Progenitor cell of endocrine pancreas (in vitro differentiated cells): Measurements from ENCODE around the gene POLN. TPM values are rescaled to one million over a fixed set of nuclear protein-coding genes. Genes with fewer than 3 reads are reported as not detected.

Source experiments
- DNase-seq: peaks from one replicate; pipeline ENCODE4 v3.0.0; 2021; ENCODE audit warnings: low spot score; ENCODE audit not compliant: unreplicated experiment
- H3K27ac Mint-ChIP-seq: 2 replicates; pipeline ENCODE4 v1.8.0; 2021; ENCODE audit warnings: mild to moderate bottlenecking, moderate library complexity, mixed read lengths
- H3K27me3 Mint-ChIP-seq: 2 replicates; pipeline ENCODE4 v1.8.0; 2021; ENCODE audit warnings: mixed read lengths
- H3K36me3 Mint-ChIP-seq: 2 replicates; pipeline ENCODE4 v1.8.0; 2022; ENCODE audit warnings: mixed read lengths; ENCODE audit not compliant: insufficient read depth
- H3K4me1 Mint-ChIP-seq: 2 replicates; pipeline ENCODE4 v1.8.0; 2021; ENCODE audit warnings: low read depth, mixed read lengths
- H3K4me3 Mint-ChIP-seq: 2 replicates; pipeline ENCODE4 v1.8.0; 2021; ENCODE audit warnings: low read depth, mild to moderate bottlenecking, moderate library complexity, mixed read lengths
- H3K9me3 Mint-ChIP-seq: 2 replicates; pipeline ENCODE4 v1.8.0; 2021; ENCODE audit warnings: low read depth, mixed read lengths
- total RNA-seq: library from RNA; stranded (reverse); gene quantifications from 2 replicates; pipeline ENCODE4 v1.2.1, GENCODE V29; 2021
- TF ChIP-seq, protein P1 (sequence below): fragments of 200-600 bp; sonication (generic); IDR thresholded peaks from one replicate; pipeline ENCODE4 v1.5.0; 2021; ENCODE audit warnings: antibody characterized with exemption, mild to moderate bottlenecking; ENCODE audit not compliant: unreplicated experiment

The POLN gene
- total RNA-seq, 1 donor from 2014 or later = 5.9 TPM

DNA sequence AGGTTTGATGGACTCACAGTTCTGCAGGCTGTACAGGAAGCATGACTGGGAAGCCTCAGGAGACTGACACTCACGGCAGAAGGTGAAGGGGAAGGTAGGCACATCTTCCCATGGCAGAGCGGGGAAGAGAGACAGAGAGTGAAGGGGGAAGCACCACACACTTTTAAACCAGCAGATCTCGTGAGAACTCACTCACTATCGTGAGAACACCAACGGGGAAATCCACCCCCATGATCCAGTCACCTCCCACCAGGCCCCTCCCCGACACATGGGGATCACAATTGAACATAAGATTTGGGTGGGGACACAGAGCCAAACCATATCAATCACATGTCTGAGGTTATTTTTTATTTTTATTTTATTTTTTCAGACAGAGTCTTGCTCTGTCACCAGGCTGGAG is 187.7 kb downstream of the POLN start:
- Mint-ChIP-seq H3K27me3 (peaks cover 18% of the 10 kb centered on the region), H3K27ac (no peak overlapping the region), H3K4me3 (no peak overlapping the region), H3K4me1 (peaks cover 2% of the 10 kb centered on the region), H3K9me3 (no peaks in the 10 kb centered on the region), H3K36me3 (peaks cover 8% of the 10 kb centered on the region)
- TF ChIP-seq, protein P1, sequence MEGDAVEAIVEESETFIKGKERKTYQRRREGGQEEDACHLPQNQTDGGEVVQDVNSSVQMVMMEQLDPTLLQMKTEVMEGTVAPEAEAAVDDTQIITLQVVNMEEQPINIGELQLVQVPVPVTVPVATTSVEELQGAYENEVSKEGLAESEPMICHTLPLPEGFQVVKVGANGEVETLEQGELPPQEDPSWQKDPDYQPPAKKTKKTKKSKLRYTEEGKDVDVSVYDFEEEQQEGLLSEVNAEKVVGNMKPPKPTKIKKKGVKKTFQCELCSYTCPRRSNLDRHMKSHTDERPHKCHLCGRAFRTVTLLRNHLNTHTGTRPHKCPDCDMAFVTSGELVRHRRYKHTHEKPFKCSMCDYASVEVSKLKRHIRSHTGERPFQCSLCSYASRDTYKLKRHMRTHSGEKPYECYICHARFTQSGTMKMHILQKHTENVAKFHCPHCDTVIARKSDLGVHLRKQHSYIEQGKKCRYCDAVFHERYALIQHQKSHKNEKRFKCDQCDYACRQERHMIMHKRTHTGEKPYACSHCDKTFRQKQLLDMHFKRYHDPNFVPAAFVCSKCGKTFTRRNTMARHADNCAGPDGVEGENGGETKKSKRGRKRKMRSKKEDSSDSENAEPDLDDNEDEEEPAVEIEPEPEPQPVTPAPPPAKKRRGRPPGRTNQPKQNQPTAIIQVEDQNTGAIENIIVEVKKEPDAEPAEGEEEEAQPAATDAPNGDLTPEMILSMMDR = no peak
- DNase-seq = no peak

GRCh38 chr4:2051086-2051485 is 190.8 kb downstream of the POLN start:
- no peaks in the 10 kb centered on the region for H3K9me3 Mint-ChIP-seq
- DNase-seq = no peak
- H3K4me3 Mint-ChIP-seq = no peak overlapping the region
- H3K4me1 Mint-ChIP-seq = no peaks in the 10 kb centered on the region
- H3K27ac Mint-ChIP-seq = no peak overlapping the region
- H3K27me3 Mint-ChIP-seq = peaks cover 13% of the 10 kb centered on the region
- TF ChIP-seq, protein P1 = no peak
- peaks cover 8% of the 10 kb centered on the region for H3K36me3 Mint-ChIP-seq

GRCh38 chr4:2049811-2050210 is 192.1 kb downstream of the POLN start:
- Mint-ChIP-seq H3K4me3 (no peak overlapping the region), H3K27me3 (peaks cover 12% of the 10 kb centered on the region), H3K9me3 (no peaks in the 10 kb centered on the region), H3K4me1 (no peaks in the 10 kb centered on the region), H3K27ac (no peak overlapping the region), H3K36me3 (peaks cover 7% of the 10 kb centered on the region)
- no peak for DNase-seq
- TF ChIP-seq, protein P1 = no peak

- H3K9me3 Mint-ChIP-seq = no peaks in the 10 kb centered on the region
- no peak overlapping the region for H3K4me3 Mint-ChIP-seq
- no peaks in the 10 kb centered on the region for H3K4me1 Mint-ChIP-seq
- no peak for DNase-seq
- TF ChIP-seq, protein P1 = no peak
- peaks cover 7% of the 10 kb centered on the region for H3K36me3 Mint-ChIP-seq
- H3K27me3 Mint-ChIP-seq = peaks cover 12% of the 10 kb centered on the region
- H3K27ac Mint-ChIP-seq = no peak overlapping the region
These were observed 192.5 kb downstream of the POLN start for GRCh38 chr4:2049381-2049780.

- Mint-ChIP-seq H3K4me3 (no peak overlapping the region), H3K27ac (no peak overlapping the region), H3K36me3 (peaks cover 5% of the 10 kb centered on the region), H3K27me3 (peaks cover 9% of the 10 kb centered on the region), H3K9me3 (no peaks in the 10 kb centered on the region), H3K4me1 (no peaks in the 10 kb centered on the region)
- TF ChIP-seq, protein P1 = no peak
- no peak for DNase-seq
These were observed 193.1 kb downstream of the POLN start for GRCh38 chr4:2048831-2049230.
